Fibroblast of villous mesenchyme (primary cell): ENCODE results near the gene LINC00632. TPM values are rescaled to one million over a fixed set of nuclear protein-coding genes. Genes with fewer than 3 reads are reported as not detected.
A peak's percentile ranks its signal among the peaks of the same experiment; 100 is the strongest.
"Not testable (repeated sequence)": the region's sequence is repeated elsewhere in the genome, so short reads cannot be mapped to it uniquely, and the experiment has no call there.

Experiments used
- DNase-seq: peaks from one replicate; pipeline ENCODE4 v3.0.0-alpha.2; 2010; ENCODE audit warnings: low read depth
- H3K4me3 ChIP-seq: 2 replicates; pipeline ENCODE4 v1.5.1; 2011; ENCODE audit warnings: low read depth, mild to moderate bottlenecking, low read length
- CTCF ChIP-seq: IDR thresholded peaks from 2 replicates; pipeline ENCODE4 v1.5.1; 2012; ENCODE audit warnings: low read depth, mild to moderate bottlenecking, low read length; ENCODE audit not compliant: insufficient read depth
- total RNA-seq: library from RNA; depleted of rRNA; stranded (reverse); fragments of >200 nt; gene quantifications from 2 replicates; pipeline ENCODE4 v1.2.3, GENCODE V29; 2012

LINC00632 gene
- 5.2 and 7.4 TPM in 2 replicates for total RNA-seq

DNA sequence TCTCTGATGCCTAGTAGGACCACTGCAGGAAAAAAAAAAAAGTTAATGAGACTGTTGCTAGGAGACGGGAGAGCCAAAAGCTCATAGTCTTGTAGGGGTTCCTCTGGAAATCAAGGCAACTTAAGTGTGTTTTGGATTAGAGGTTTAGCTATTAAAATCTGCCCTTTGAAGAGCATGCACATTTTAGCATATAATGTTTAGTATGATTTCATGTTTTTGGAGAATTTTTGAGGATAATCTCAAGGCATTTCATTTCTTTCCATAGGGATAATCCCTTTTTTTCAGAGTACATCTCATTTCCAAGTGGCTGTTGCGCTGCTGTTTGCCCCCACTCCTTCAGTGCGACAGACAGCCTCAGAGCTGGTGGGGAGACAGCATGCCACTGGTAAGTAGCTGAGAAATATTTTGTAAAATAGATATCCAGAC, at the start of gene LINC00632:
Gene LINC00632 (plus strand): TSS at position 339 of the 426 bp plus-strand sequence.
- TF ChIP-seq CTCF = no peak
- no peak for DNase-seq
- H3K4me3 ChIP-seq = no peak within 1 kb of the TSS

GRCh38 chrX:140661643-140662042, 47.9 kb upstream of the LINC00632 start:
- TF ChIP-seq CTCF = no peak
- no peak for DNase-seq
- H3K4me3 ChIP-seq = no peak overlapping the region

DNA sequence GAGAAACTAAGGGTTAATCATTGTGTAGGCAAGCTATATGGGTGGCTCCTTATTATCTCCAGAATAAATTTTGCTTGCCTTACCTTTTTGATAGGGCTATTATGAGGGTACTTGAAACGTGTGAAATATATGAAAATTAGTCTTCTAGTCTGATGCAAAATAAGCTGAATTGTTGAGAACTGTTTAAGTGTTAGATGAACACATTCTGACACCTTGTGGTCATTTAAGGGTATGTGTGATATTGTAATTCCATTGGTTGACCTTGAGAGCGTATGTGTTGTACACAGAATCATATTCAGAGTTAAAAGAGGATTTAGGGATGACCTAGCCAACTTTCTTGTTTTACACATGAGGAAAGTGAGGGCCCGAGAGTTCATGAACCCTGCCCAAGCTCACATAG, 44.6 kb upstream of the LINC00632 start:
- TF ChIP-seq CTCF = peak; percentile 19
- peak; percentile 0 for DNase-seq
- no peak overlapping the region for H3K4me3 ChIP-seq

DNA sequence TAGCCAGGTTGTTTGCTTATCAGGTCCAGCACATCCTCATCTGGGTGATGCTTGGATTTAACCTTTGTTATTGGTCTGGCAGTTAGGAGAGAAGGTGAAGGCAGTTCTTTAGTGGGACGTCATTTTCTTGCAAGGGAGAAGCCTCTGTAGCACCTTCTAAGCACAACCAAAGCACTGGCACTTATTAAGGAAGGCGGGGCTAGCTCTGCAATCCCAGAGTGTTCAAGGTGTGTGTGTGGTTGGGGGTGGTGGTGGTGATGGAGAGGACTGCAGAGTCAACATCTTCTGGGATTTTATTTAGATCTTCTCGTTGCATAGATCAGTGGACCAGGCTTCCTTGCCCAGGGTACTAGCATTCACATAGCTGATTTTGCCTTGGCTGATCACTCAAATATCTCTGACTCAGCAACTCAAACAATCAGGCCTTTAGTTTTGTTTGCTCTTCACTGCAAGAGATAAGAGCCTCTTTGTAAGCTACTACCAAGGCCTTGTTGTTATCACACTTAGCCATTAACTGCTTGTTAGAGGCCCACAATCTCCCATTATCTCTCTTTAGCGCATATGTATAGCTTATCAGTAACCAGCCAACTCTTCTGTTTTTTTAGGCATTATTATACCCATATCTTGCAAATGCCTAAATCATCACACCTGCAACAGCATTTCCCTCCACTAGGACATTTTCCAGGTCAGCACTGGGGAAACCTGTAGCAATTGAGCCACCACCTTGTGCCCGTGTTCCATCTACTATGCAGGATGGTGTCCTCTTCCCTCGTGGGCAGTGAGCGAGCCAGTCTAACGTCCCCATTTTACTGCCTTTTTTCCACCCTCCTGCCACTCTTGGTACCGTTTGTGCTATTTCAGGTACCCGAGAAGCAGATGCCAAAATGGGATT, 36.5 kb upstream of the LINC00632 start:
- no peak for DNase-seq
- TF ChIP-seq CTCF = no peak
- no peak overlapping the region for H3K4me3 ChIP-seq

DNA sequence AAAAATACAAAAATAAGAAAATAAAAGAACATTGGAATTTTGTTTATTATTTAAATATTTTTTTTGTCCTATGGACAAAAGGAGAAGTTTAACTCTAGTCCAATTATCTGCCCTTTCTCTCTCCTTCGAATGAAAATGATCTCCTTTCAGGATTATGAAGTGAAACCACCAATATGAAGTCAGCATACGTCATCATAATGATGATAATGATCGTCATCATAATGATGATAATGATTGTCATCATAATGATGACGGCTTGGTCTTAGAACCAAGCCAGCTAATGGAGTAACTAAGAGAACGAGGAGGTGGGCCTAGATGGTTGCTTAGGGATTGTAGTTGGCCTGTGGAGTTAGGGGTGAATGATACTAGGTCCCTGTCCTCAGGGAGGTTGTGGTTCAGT, 21.9 kb upstream of the LINC00632 start:
- H3K4me3 ChIP-seq = no peak overlapping the region
- no peak for DNase-seq
- no peak for TF ChIP-seq CTCF

DNA sequence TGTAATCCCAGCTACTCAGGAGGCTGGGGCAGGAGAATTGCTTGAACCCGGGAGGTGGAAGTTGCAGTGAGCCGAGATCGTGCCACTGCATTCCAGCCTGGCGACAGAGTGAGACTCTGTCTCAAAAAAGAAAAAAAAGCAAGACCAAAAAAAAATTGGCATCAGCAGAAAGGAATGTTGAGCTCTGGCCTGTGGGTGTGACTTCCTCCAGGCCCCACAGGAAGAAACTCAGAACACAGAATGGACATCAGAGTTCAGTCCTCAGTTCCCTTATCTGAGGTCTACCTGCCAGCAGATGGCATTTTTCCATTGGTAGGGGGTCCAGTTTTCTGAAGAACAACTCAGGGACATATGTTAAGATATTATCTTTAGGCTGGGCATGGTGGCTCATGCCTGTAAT, 18.0 kb upstream of the LINC00632 start:
- H3K4me3 ChIP-seq, DNase-seq: not testable (repeated sequence)

GRCh38 chrX:140697618-140698017, 11.9 kb upstream of the LINC00632 start:
- no peak for DNase-seq
- no peak for TF ChIP-seq CTCF
- no peak overlapping the region for H3K4me3 ChIP-seq
